Measurements from ENCODE around the gene C14orf180. TPM values are rescaled to one million over a fixed set of nuclear protein-coding genes. Genes with fewer than 3 reads are reported as not detected.

C14orf180 gene
- total and polyA plus RNA-seq, 2 donors from 2014 or later, result 2.1 to 3.1 TPM

GRCh38 chr14:104595116-104595675 lies 15.6 kb downstream of the C14orf180 start:
- Histone ChIP-seq H3K4me3 (ENCODE audit: low read length in 3 of 3) (no peak overlapping the region), H3K27me3 (ENCODE audit: control insufficient read depth, insufficient read depth, low read length) (no peaks in the 10 kb centered on the region), H3K9ac (ENCODE audit: low read length in 3 of 3) (no peak overlapping the region), H3K36me3 (ENCODE audit: control insufficient read depth in 2 of 3, insufficient read depth in 3 of 3, low read length in 3 of 3) (no peaks in the 10 kb centered on the region), H3K27ac (ENCODE audit: low read depth in 2 of 2, low read length in 2 of 2) (no peak overlapping the region), H3K9me3 (ENCODE audit: control insufficient read depth in 2 of 3, insufficient read depth in 1 of 3, low read length in 3 of 3) (no peaks in the 10 kb centered on the region), H3K4me1 (ENCODE audit: control insufficient read depth in 2 of 3, insufficient read depth in 2 of 3, low read depth in 1 of 3, low read length in 3 of 3) (no peaks in the 10 kb centered on the region)
- FAIRE-seq, result no peak
- intact Hi-C loops (cut with DNase I), result no loop called here
- TF ChIP-seq, protein P1, sequence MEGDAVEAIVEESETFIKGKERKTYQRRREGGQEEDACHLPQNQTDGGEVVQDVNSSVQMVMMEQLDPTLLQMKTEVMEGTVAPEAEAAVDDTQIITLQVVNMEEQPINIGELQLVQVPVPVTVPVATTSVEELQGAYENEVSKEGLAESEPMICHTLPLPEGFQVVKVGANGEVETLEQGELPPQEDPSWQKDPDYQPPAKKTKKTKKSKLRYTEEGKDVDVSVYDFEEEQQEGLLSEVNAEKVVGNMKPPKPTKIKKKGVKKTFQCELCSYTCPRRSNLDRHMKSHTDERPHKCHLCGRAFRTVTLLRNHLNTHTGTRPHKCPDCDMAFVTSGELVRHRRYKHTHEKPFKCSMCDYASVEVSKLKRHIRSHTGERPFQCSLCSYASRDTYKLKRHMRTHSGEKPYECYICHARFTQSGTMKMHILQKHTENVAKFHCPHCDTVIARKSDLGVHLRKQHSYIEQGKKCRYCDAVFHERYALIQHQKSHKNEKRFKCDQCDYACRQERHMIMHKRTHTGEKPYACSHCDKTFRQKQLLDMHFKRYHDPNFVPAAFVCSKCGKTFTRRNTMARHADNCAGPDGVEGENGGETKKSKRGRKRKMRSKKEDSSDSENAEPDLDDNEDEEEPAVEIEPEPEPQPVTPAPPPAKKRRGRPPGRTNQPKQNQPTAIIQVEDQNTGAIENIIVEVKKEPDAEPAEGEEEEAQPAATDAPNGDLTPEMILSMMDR (IDR thresholded peaks at IDR 0.05; ENCODE audit: borderline replicate concordance, extremely low read depth, insufficient read depth), result no peak
- DNase-seq, result peak in 1 of 5 donors; percentile 49

- TF ChIP-seq, protein P1 (IDR thresholded peaks at IDR 0.05; ENCODE audit: borderline replicate concordance, extremely low read depth, insufficient read depth), result no peak
- H3K36me3 ChIP-seq (ENCODE audit: control insufficient read depth in 2 of 3, insufficient read depth in 3 of 3, low read length in 3 of 3), result no peaks in the 10 kb centered on the region
- no peak overlapping the region for H3K4me3 ChIP-seq (ENCODE audit: low read length in 3 of 3)
- DNase-seq, result peak in 1 of 5 donors; percentile 58
- no peak for FAIRE-seq
- no peaks in the 10 kb centered on the region for H3K27me3 ChIP-seq (ENCODE audit: control insufficient read depth, insufficient read depth, low read length)
- intact Hi-C loops (cut with DNase I), result no loop called here
- H3K27ac ChIP-seq (ENCODE audit: low read depth in 2 of 2, low read length in 2 of 2), result no peak overlapping the region
- no peaks in the 10 kb centered on the region for H3K4me1 ChIP-seq (ENCODE audit: control insufficient read depth in 2 of 3, insufficient read depth in 2 of 3, low read depth in 1 of 3, low read length in 3 of 3)
- H3K9ac ChIP-seq (ENCODE audit: low read length in 3 of 3), result no peak overlapping the region
- H3K9me3 ChIP-seq (ENCODE audit: control insufficient read depth in 2 of 3, insufficient read depth in 1 of 3, low read length in 3 of 3), result no peaks in the 10 kb centered on the region
These were observed 16.4 kb downstream of the C14orf180 start for GRCh38 chr14:104595911-104596450.

DNA sequence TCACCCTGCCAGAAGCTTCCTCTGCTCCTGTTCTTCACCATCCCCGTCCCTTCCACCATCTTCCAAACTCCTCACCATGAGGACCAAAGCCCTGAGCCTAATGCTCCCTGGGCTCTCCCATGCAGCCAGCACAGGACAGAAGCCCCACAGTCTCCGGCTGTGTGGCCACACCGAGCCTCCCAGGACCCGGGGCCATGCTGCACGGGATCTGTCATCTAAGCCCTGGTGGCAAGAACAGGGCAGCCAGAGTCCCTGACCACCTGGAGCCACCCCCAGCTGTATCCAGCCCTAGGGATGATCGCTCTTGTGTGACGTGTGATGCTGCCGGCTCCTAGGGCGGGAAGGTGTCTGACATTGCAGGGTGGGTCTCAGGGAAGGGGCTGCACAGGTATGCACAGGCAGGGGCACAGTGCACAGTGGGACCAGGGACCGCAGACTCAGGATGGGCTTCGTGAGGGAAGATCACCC lies 16.9 kb downstream of the C14orf180 start:
- no peak overlapping the region for H3K4me3 ChIP-seq (ENCODE audit: low read length in 3 of 3)
- intact Hi-C loops (cut with DNase I), result no loop called here
- TF ChIP-seq, protein P1 (IDR thresholded peaks at IDR 0.05; ENCODE audit: borderline replicate concordance, extremely low read depth, insufficient read depth), result no peak
- H3K27me3 ChIP-seq (ENCODE audit: control insufficient read depth, insufficient read depth, low read length), result no peaks in the 10 kb centered on the region
- H3K9ac ChIP-seq (ENCODE audit: low read length in 3 of 3), result no peak overlapping the region
- H3K9me3 ChIP-seq (ENCODE audit: control insufficient read depth in 2 of 3, insufficient read depth in 1 of 3, low read length in 3 of 3), result no peaks in the 10 kb centered on the region
- no peak for FAIRE-seq
- no peaks in the 10 kb centered on the region for H3K36me3 ChIP-seq (ENCODE audit: control insufficient read depth in 2 of 3, insufficient read depth in 3 of 3, low read length in 3 of 3)
- no peaks in the 10 kb centered on the region for H3K4me1 ChIP-seq (ENCODE audit: control insufficient read depth in 2 of 3, insufficient read depth in 2 of 3, low read depth in 1 of 3, low read length in 3 of 3)
- no peak overlapping the region for H3K27ac ChIP-seq (ENCODE audit: low read depth in 2 of 2, low read length in 2 of 2)
- peak in 1 of 5 donors; percentile 33 for DNase-seq
